DMS 273 (cell line): ENCODE results near the gene GRAMD4.
"Not testable (repeated sequence)": the region's sequence is repeated elsewhere in the genome, so short reads cannot be mapped to it uniquely, and the experiment has no call there.

Source experiments
- DNase-seq: peaks from one replicate; lab custom pipeline; 2025; ENCODE audit not compliant: unreplicated experiment; lab: John Stamatoyannopoulos, UW

GRAMD4 gene

GRCh38 chr22:46634973-46635685, 14.9 kb downstream of the GRAMD4 start:
- not testable (repeated sequence) for DNase-seq

GRCh38 chr22:46635756-46636155, 15.6 kb downstream of the GRAMD4 start:
- DNase-seq, result no peak

- DNase-seq, result peak; percentile 45
Observed at GRCh38 chr22:46636221-46637002, 16.2 kb downstream of the GRAMD4 start.

GRCh38 chr22:46637711-46638600, 17.8 kb downstream of the GRAMD4 start:
- no peak for DNase-seq

DNA sequence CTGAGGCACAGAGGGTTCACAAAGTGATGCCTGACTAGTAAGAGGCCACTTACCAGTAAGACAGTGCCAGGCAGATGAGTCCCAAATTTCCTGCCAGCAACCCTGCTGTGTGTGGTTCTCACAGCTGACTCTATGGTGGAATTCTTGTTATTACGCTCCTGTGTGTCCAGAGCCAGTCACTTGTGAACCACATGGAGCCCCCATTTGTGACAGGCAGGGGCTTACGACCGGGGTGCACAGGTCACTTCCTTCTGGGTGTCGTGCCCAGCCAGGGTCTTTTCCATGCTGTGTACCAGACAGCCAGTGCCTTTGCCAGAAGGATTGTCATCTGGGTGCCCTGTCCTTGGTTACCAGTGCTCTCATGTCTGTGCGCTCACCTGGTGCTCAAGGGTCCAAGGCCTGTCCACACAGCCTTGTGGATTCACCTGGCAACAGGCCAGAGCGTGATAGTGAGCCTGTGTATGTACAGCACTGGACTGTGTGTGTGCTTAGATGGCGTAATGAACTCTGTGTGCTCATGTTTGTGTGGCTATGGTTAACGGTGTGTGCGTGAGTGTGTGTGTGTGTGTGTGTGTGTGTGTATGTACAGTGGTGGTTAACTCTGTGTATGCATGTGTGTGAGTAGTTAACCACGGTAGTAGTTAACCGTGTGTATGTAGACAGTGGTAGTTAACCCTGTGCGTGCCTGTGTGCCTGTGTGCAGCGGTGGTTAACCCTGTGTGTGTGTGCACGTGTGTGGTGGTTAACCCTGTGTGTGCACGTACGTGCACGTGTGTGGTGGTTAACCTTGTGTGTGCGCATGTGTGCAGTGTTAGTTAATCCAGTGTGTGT, 18.6 kb downstream of the GRAMD4 start:
- DNase-seq, result no peak

GRCh38 chr22:46639843-46640242, 19.7 kb downstream of the GRAMD4 start:
- DNase-seq, result no peak

- DNase-seq, result no peak
Observed at GRCh38 chr22:46640293-46641055, 20.3 kb downstream of the GRAMD4 start.

- no peak for DNase-seq
Observed at GRCh38 chr22:46641811-46642266, 21.7 kb downstream of the GRAMD4 start.

- DNase-seq, result not testable (repeated sequence)
Observed at GRCh38 chr22:46642840-46643480, 22.8 kb downstream of the GRAMD4 start.

DNA sequence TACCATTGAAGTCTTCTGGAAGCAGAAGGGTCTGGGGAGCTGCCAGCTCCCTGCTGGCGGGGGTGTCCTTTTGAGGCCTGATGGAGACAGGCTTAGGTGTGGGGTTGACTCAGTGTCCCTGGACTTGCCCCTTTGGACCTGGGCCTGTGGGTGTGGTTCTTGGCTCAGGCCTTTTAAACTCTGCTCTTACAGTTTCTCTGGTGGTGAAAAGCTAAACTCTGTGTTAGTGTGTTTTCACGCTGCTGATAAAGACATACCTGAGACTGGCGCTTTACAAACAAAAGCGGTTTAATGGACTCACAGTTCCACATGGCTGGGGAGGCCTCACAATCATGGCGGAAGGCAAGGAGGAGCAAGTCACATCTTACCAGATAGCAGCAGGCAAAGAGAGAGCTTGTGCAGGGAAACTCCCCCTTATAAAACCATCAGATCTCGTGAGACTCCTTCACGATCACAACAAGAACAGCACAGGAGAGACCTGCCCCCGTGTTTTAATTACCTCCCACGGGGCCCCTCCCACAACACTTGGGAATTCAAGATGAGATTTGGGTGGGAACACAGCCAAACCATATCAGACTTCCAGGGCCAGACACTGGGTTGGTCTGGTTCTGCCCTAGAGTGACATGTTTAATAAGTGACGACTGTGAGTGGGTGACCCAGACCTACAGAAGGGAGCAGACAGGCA, 26.5 kb downstream of the GRAMD4 start:
- no peak for DNase-seq

GRCh38 chr22:46648225-46648820, 28.1 kb downstream of the GRAMD4 start:
- DNase-seq, result not testable (repeated sequence)

GRCh38 chr22:46649141-46650077, 29.2 kb downstream of the GRAMD4 start:
- peak; percentile 96 for DNase-seq

GRCh38 chr22:46650078-46650810, 30.1 kb downstream of the GRAMD4 start:
- no peak for DNase-seq

GRCh38 chr22:46651316-46651715, 31.1 kb downstream of the GRAMD4 start:
- no peak for DNase-seq

- no peak for DNase-seq
Observed at GRCh38 chr22:46652081-46652846, 32.1 kb downstream of the GRAMD4 start.
